SU-DHL-6 (cell line): ENCODE measurements around the gene ZNF471.

Experiments
- EZH2phosphoT487 ChIP-seq: fragments of 200-600 bp; sonication (generic), shearing (Covaris generic); conservative IDR thresholded peaks from 2 replicates; pipeline ENCODE4 v1.6.1; 2018; ENCODE audit warnings: mild to moderate bottlenecking, antibody characterized with exemption, low read length, moderate library complexity, mixed read lengths
- TF ChIP-seq, protein P1 (sequence below): fragments of 200-600 bp; sonication (generic); IDR thresholded peaks from one replicate; pipeline ENCODE4 v1.5.1; 2017; ENCODE audit warnings: antibody characterized with exemption, mild to moderate bottlenecking, low read length, moderate library complexity; ENCODE audit not compliant: insufficient read depth, poor library complexity, severe bottlenecking

DNA sequence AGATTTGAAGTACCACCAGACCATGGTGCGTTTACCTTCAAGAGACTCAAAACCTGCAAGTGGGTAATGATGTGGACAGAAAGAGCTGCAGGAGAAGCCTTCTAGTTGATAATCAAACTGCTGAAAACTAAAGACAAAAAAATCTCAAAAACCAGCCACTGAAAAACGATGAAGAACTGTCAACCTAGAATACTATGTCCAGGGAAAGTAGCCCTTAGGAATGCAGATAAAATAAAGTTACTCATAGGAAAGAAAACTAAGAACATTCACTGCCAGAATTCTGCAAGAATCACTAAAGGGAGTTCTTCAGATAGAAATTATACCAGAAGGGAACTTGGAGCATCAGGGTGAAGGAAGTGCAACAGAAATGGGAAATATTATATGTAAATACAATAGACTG, 64.9 kb downstream of the ZNF471 start:
- TF ChIP-seq, protein P1, sequence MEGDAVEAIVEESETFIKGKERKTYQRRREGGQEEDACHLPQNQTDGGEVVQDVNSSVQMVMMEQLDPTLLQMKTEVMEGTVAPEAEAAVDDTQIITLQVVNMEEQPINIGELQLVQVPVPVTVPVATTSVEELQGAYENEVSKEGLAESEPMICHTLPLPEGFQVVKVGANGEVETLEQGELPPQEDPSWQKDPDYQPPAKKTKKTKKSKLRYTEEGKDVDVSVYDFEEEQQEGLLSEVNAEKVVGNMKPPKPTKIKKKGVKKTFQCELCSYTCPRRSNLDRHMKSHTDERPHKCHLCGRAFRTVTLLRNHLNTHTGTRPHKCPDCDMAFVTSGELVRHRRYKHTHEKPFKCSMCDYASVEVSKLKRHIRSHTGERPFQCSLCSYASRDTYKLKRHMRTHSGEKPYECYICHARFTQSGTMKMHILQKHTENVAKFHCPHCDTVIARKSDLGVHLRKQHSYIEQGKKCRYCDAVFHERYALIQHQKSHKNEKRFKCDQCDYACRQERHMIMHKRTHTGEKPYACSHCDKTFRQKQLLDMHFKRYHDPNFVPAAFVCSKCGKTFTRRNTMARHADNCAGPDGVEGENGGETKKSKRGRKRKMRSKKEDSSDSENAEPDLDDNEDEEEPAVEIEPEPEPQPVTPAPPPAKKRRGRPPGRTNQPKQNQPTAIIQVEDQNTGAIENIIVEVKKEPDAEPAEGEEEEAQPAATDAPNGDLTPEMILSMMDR, result no peak
- no peak for TF ChIP-seq EZH2phosphoT487
